Prostate gland (tissue), 2 donors: ENCODE results near the gene DYNLT1. TPM values are rescaled to one million over a fixed set of nuclear protein-coding genes. Genes with fewer than 3 reads are reported as not detected.

Source experiments
- DNase-seq: peaks from one replicate; pipeline ENCODE4 v3.0.0-alpha.2; 2019; ENCODE audit warnings: low spot score
- H3K27ac ChIP-seq, 2 donors: fragments of 200-600 bp; sonication (generic); 2 replicates each; pipeline ENCODE4 v1.5.1; 2017 to 2019
- H3K27me3 ChIP-seq: fragments of 200-600 bp; sonication (generic); replicated peaks from 2 replicates; pipeline ENCODE4 v1.5.1; 2019; ENCODE audit not compliant: insufficient read depth
- H3K36me3 ChIP-seq, 2 donors: fragments of 200-600 bp; sonication (generic); 1 replicate in 1 of 2; 2 replicates in 1 of 2; pipeline versions ENCODE4 v1.5.1 to v1.8.1; 2017 to 2019
- H3K4me1 ChIP-seq: fragments of 200-600 bp; sonication (generic); replicated peaks from 2 replicates; pipeline ENCODE4 v1.5.1; 2019
- H3K4me3 ChIP-seq, 2 donors: fragments of 200-600 bp; sonication (generic); 2 replicates each; pipeline ENCODE4 v1.5.1; 2017 to 2019
- H3K9me3 ChIP-seq: fragments of 200-600 bp; sonication (generic); 2 replicates; pipeline ENCODE4 v1.5.1; 2017
- POLR2A ChIP-seq: fragments of 450-650 bp; IDR thresholded peaks from one replicate; pipeline ENCODE4 v1.6.1; 2016; ENCODE audit warnings: antibody characterized with exemption, mild to moderate bottlenecking
- POLR2AphosphoS5 ChIP-seq: sonication (generic); formaldehyde crosslinking; IDR thresholded peaks from one replicate; pipeline ENCODE4 v1.6.1; 2017; ENCODE audit warnings: antibody characterized with exemption
- WGBS: methylation state at CpG from one replicate; pipeline ENCODE4 v1.1.5; 2018; 5-methylcytosine and 5-hydroxymethylcytosine counted together
- intact Hi-C: fragments of 100-400 bp; cut with DNase I; formaldehyde crosslinking; loops from one replicate; pipeline ENCODE4 v1.14.2; 2022
- total RNA-seq, 2 donors: library from RNA; depleted of rRNA; stranded (reverse); fragments of >200 nt; gene quantifications; one replicate each; pipeline ENCODE4 v1.1.0, GENCODE V29; 2016
- TF ChIP-seq, protein P1 (sequence below), 4 experiments: fragments of 200-600 bp in 2 of 4; fragments of 450-650 bp in 2 of 4; sonication (generic) in 2 of 4; IDR thresholded peaks; 1 replicate in 3 of 4; 2 replicates in 1 of 4; pipeline ENCODE4 v1.5.1; 2016 to 2019; ENCODE audit warnings: antibody characterized with exemption in 4 of 4, mild to moderate bottlenecking in 2 of 4, moderate library complexity in 2 of 4

DYNLT1 gene
- total RNA-seq, 2 donors from 2014 or later: 95.9 to 138 TPM

DNA sequence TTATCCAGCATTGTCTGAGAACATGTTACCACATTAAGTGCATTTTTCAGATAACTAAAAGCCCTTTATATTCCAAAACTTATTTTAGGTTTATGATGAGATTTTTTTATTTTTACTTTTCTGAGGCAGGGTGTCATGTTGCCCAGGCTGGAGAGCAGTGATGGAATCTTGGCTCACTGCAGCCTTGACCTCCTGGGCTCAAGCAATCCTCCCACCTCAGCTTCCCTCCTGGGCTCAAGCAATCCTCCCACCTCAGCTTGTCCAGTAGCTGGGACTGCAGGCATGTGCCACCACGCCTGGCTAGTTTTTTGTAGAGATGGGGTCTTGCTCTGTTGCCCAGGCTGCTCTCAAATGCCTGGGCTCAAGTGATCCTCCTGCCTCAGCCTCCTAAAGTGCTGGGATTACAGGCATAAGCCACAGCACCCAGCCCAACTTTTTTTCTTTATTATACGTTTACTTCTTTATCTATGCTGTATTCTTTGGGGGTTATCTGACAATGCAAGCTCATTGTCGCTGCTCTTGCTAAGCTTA is 6.2 kb downstream of the DYNLT1 start:
- Histone ChIP-seq H3K27ac (no peak overlapping the region), H3K27me3 (no peaks in the 10 kb centered on the region), H3K9me3 (no peaks in the 10 kb centered on the region), H3K4me3 (no peak overlapping the region), H3K4me1 (no peaks in the 10 kb centered on the region), H3K36me3 (no peaks in the 10 kb centered on the region)
- DNase-seq: no peak
- TF ChIP-seq POLR2A (no peak), POLR2AphosphoS5 (no peak)
- TF ChIP-seq, protein P1, sequence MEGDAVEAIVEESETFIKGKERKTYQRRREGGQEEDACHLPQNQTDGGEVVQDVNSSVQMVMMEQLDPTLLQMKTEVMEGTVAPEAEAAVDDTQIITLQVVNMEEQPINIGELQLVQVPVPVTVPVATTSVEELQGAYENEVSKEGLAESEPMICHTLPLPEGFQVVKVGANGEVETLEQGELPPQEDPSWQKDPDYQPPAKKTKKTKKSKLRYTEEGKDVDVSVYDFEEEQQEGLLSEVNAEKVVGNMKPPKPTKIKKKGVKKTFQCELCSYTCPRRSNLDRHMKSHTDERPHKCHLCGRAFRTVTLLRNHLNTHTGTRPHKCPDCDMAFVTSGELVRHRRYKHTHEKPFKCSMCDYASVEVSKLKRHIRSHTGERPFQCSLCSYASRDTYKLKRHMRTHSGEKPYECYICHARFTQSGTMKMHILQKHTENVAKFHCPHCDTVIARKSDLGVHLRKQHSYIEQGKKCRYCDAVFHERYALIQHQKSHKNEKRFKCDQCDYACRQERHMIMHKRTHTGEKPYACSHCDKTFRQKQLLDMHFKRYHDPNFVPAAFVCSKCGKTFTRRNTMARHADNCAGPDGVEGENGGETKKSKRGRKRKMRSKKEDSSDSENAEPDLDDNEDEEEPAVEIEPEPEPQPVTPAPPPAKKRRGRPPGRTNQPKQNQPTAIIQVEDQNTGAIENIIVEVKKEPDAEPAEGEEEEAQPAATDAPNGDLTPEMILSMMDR (IDR thresholded peaks at IDR 0.05): no peak
- intact Hi-C loops: no loop called here
- 89% methylated on average over 3 of the region's 3 CpGs for WGBS

DNA sequence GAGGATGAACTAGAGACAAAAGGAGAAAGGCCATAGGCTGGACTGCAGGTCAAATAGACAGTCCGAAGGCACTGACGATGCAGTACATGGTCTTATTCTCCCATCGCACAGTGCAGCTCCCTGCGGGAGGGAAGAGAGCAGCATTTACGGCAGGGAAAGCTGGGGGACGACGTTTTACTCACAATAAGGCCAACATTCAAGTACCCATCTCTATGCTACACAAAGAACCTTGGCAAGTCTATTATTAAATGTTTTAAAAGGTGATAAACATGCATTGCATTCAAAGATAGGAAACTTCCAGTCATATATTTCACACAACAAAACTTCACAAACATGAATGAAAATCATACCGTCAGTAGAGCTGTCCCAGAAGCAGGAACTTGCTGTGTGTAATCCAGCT is 7.8 kb downstream of the DYNLT1 start:
- WGBS: 90% methylated on average over 8 of the region's 8 CpGs
- no peaks in the 10 kb centered on the region for H3K27me3 ChIP-seq
- H3K27ac ChIP-seq: no peak overlapping the region
- TF ChIP-seq POLR2A (no peak), POLR2AphosphoS5 (no peak)
- TF ChIP-seq, protein P1 (IDR thresholded peaks at IDR 0.05): no peak
- H3K36me3 ChIP-seq: no peaks in the 10 kb centered on the region
- intact Hi-C loops: no loop called here
- no peak overlapping the region for H3K4me3 ChIP-seq
- DNase-seq: no peak
- no peaks in the 10 kb centered on the region for H3K4me1 ChIP-seq
- H3K9me3 ChIP-seq: no peaks in the 10 kb centered on the region

DNA sequence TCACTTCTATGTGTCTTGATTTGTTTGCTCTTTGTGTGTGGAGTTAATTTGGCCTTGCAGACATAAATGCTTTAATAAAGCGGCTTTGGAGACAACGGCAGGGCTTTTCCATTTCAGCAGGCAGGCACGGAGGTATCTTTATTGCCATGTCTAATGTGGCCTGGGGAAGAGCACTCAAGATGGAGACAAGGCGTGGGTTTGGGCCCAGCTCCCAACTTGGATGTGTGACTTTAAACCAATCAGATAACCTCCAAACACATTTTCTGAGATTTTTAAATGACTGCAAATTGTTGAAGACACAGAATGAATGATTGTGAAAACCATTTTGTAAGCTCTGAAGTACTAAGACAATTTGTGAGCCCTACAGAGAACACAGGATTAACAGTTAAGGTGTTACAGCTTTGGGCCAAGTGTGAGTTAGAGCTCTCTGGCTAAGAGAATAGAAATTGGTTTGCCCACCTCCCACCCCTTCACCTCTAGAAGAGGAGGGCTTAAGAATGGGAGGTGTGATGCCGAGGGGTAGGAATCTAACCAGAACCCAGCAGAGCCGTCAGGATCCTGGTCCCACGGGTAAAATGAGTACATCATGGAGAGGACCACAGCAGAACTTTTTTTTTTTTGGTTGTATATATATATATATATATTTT is 9.0 kb downstream of the DYNLT1 start:
- Histone ChIP-seq H3K9me3 (no peaks in the 10 kb centered on the region), H3K36me3 (no peaks in the 10 kb centered on the region), H3K27ac (no peak overlapping the region), H3K4me1 (no peaks in the 10 kb centered on the region), H3K27me3 (no peaks in the 10 kb centered on the region), H3K4me3 (no peak overlapping the region)
- intact Hi-C loops: no loop called here
- no peak for DNase-seq
- TF ChIP-seq, protein P1 (IDR thresholded peaks at IDR 0.05): no peak
- no peak for TF ChIP-seq POLR2A
- no peak for TF ChIP-seq POLR2AphosphoS5
- 77% methylated on average over 7 of the region's 7 CpGs for WGBS

DNA sequence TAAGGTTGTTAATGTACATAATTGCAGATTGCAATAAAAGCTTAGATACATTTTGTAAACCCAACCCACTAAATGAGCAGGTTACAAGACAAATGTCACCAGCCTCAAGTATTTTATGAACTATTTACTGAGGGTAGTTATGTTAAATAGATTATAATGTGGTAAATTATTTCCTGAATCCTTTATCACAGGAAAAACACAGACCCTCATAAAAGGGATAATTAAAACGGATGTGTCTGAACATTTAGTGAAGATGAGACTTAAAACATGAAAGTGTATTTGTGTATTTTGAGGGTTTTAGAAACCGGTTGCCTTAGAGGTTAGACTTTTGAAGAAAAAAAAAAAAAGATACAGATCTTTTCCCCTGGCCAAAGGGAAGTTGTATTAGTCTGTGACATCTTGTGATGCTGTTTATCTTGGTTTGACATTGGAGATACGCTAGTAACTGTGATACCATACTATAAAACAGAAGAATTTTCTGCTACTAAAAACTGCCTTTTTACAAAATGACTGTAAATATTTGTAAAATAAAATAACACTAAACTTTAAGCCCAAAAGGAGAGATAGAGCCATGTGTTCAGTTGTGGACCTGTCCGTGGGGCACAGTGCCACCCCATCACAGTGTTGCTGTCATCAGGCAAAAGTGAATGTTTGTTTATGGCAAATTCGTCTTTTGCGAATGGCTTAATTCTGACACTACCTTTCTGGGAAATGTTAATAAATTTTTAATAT is 9.7 kb downstream of the DYNLT1 start:
- Histone ChIP-seq H3K4me3 (no peak overlapping the region), H3K27ac (no peak overlapping the region), H3K4me1 (no peaks in the 10 kb centered on the region), H3K27me3 (no peaks in the 10 kb centered on the region), H3K9me3 (no peaks in the 10 kb centered on the region), H3K36me3 (no peaks in the 10 kb centered on the region)
- WGBS: 54% methylated on average over 6 of the region's 6 CpGs
- TF ChIP-seq, protein P1 (IDR thresholded peaks at IDR 0.05): no peak
- TF ChIP-seq POLR2AphosphoS5 (no peak), POLR2A (no peak)
- intact Hi-C loops: no loop called here
- DNase-seq: no peak
